GM21576 (cell line): ENCODE measurements around the gene DNTTIP2.
"Not testable (repeated sequence)": the region's sequence is repeated elsewhere in the genome, so short reads cannot be mapped to it uniquely, and the experiment has no call there.

ENCODE experiments used
- ATAC-seq: cut with Tn5 transposase; IDR thresholded peaks from one replicate; pipeline ENCODE4 v1.9.1; 2021; ENCODE audit warnings: mild to moderate bottlenecking, moderate library complexity; ENCODE audit not compliant: unreplicated experiment

The DNTTIP2 gene

DNA sequence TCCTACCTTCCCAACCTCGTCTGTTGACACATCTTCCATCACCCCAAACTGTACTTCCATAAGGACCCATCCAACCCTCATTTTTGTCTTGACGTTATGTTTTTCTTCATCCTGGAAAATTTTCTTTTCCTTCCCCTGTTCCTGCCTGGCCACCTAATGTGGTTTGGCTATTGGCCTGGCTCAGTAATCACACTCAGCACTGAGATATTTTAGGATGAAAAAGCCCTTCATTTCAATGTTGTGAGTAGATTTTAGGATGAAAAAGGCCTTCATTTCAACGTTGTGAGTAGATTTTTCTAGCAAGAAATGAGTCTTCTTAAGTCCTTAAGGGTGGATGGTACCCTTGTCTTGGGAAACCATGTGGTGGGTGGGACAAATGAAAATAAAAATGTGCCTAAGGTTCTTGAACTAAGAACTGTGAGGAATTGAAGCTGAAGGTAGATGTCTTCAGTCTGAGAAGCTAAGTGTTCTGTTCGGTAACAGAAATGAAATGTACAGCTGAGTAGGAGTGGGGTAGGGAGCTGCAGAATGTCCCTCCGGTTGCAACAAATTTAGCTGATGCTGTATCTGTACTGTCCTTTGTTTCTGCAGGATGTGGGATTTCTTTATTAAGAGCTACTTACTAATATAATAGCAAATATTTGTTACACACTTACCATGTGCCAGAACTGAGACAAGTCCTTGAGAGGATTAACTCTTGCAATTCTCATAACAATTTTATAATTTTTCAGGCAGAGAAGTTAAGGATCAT, 36.1 kb downstream of the DNTTIP2 start:
- ATAC-seq = no peak

DNA sequence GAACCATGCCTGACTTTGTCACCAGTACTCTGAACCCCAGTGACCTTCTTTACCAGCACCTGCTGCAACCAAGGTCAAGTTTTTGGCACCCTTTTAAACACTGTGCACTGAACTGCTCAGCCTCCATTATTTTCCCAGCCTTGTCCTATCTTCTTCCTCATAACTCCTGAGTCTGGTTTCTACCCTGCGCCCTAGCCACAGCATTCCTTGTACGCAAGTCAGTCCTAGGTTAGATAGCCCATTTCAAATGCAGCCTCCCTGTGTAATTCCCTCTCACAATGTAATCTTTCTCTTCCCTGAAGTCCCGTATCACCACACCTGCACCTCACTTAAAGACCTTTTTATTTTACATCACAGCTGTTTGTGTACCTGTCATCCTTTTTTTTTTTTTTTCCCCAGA, 37.2 kb downstream of the DNTTIP2 start:
- ATAC-seq = no peak

DNA sequence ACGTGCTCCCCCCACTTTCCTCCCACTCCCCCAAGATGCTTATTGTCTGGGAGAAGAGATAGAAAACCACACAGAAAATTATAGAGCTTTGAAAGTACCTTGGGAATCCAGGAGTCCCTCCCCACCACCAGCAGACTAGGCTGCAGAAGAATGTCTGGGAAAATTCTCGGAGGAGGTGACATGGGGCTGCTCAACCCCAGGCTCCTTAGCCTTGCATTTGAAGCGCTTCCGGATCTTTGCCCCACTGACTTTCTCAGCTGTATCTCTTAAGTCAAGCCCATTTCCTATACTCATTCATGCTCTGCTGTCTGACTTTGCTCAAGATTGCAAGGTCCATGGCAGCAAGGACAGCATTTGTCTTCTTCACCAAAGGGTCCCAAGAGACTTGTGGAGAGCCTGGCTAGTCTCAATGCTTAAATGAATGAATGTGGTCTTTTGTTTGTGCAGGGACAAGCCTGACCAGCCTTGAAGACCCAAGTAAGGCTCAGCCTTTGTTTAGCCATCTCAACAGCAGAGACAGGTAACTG, 38.0 kb downstream of the DNTTIP2 start:
- no peak for ATAC-seq

DNA sequence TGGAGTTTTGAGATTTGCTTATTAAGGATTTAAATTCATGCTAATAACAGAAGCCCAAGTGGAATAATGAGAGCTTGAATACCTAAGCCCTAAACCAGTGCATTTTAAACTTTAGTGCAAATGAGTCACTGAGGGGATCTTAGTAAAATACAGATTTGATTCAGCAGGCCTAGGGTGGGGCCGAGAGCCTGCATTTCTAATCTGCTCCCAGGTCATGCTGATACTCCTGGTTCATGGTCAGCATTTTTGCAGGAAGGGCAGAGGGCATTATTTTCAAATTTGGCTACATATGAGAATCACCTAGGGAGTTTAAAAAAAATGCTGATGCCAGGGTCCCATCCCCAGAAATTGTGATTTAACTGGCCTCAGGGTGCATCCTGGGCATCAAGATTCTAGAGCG, 39.3 kb downstream of the DNTTIP2 start:
- ATAC-seq = no peak

DNA sequence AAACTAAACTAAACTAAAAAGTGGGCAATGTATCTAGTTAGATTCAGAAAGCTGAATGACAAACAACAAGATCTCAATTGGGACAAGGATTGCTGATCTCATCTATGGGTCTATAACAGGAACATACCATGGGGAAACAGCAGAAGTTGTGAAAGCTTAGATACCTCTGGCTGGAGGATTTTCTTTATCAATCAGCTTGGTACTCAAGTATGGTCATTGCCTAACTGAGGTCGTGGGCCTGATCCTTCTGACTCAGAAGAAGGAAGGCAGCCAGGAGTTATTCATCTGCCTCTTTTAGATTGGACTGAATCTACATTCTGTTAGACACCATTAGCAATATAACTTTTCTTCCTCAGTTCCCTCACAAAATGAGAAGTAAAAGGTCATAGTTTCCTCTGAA, 39.7 kb downstream of the DNTTIP2 start:
- ATAC-seq = no peak

DNA sequence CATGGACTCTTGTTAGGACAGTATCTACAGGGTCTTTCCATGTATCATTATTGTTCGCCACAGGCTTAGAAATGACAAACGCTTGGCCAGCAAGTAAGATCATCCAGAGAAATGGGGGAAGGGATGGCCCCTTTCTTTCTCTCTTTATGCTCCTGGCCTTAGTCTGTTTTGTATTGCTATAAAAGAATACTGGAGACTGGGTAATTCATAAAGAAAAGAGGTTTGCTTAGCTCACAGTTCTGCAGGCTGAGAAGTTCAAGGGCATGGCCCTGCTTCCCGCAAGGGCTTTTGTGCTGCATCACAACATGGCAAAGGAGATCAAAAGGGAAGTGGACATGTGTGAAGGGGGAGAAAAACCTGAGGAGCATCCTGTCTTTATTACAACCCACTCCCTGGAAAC, 41.0 kb downstream of the DNTTIP2 start:
- no peak for ATAC-seq

DNA sequence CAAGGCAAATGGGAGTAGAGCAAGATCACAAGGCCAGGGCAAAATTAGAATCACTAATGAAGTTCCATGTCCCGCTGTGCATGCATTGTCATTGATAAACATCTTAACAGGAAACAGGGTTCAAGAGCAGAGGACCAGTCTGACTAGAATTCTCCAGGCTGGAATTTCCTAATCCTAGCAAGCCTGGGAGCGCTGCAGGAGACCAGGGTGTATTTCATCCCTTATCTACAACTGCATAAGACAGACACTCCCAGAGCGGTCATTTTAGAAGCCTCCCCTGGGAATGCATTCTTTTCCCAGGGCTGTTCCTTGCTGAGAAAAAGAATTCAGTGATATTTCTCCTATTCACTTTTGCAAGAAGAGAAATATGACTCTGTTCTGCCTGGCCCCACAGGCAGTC, 45.7 kb downstream of the DNTTIP2 start:
- not testable (repeated sequence) for ATAC-seq

DNA sequence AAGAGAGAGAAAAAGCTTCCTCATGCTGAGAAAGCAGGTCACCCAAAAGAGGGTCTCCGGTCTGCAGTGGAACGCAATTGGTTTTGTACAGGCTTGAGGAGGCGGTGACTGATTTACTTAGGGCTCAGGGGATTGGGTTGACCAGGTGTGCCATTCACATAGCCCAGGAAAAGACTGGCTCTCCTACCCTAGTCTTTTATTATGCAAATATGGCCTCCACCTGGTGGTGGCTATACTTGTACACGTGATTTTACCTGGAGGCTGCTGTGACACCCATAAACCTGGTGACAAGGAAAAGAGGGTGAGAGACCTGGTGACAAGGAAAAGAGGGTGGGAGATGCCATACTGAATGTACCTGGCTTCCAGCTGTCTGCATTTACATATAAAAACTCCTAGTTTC, 49.9 kb downstream of the DNTTIP2 start:
- ATAC-seq = no peak

DNA sequence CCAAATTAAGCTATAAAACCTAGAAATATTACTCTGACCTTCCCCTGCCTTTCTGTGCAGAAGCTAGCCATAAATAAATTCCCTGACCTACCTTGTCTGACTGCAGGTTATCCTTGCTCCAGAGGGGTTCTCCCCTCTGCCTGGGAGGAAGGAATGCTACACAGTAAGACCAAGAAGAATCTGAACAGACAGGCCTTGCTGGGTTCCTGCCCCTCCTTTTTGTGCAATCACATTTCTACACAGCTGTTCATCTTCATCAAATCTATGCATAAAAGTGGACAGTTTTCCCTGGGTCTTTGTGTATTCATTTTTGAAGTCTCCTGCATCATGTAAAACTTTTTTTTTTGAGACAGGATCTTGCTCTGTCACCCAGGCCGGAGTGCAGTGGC, 50.6 kb downstream of the DNTTIP2 start:
- no peak for ATAC-seq

DNA sequence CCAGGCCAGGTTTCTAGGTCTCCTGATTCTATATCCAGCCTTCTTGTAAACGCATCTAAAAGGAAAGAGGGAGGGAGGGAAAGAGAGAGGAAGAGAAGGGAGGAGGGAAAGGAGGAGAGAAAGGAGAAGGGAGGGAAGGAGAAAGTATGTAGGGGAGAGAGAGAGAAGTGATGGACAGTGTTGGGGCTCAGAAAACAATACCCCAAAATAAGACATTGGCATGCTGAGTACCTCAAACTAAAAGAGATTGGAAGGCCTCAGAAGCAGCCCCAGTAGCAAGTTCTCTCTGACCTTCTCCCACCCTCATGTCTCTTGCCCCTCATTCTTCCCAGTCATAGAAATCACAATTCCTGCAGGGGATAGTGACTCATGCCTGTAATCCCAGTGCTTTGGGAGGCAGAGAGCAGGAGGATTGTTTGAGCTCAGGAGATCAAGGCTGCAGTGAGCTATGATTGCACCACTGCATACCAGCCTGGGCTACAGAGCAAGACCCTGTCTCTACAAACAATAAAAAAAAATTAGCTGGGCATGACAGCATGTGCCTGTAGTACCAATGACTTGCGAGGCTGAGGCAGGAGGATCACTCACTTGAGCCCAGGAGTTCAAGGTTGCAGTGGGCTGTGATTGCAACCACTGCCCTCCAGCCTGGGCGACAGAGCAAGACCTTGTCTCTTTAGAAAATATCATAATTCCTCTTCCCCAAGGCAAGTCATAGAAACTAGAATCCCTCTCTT, 51.2 kb downstream of the DNTTIP2 start:
- ATAC-seq = no peak

DNA sequence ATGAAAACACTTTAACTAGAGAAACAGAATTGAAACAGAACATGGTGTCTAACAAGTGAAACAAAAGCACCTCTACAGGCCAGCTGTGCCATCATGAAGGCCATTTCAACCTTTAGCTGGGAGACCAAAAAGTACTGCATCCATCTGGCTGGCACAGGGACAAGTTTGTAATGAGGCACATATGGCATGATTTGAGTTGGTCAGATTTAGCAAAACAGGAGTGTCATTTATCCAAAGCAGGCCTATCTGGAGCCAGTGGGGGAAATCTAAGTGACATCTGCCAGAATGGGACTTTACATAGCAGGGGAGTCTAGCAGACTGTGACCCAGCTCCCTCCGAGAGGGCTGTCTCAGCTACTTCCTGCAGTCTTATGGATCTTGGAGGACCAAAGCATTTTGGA, 51.9 kb downstream of the DNTTIP2 start:
- ATAC-seq = no peak

DNA sequence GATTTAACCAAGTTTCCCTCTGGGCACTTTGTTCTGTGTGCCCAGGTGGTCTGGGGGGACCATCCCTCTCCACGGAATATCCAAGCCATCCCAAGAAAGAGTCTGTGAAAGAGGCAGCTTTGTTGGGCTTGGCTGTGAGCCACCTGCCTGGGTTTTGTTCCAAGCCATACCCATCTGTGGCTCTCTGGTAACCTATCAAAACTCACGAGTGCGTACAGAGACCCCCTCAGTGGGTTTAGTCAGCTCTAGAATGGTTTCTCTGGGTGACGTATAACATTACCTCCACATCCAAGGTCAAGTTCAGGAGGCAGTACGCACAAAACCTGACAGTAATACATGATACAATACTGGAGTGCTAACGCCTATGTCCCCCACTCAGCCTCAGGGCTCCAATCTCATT, 54.2 kb downstream of the DNTTIP2 start:
- no peak for ATAC-seq

DNA sequence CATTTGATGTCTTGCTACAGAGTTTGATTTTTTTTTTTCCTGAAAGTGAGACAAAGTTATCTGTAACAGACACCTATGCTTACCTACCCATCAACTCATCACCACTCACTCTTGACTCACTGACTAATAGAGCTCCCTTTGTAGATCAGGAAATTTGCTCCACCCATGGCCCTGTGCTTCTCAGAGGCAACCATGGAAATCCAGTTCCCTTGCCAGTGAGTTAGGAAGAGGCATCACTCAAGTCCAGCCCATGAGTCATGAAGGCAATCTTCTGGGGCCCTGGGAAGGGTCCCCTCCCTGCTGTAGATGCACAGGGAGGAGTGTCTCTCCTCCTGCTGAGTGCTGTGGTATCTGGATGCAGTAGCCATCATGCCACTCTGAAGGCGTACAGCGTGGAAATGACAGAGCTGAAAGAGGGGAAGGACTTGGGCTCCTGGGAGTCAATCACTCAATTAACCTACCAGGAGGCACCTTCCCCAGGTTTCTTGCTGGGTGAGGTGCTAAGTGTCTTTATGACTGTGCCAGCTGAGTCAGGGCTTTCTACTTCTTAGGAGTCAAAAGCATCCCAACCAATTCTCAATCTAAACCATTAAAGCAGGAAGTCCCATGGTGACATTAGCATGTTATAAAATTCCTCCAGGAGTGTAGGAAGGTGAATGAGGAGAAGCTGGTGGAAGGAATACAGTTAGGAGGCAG, 56.1 kb downstream of the DNTTIP2 start:
- no peak for ATAC-seq

DNA sequence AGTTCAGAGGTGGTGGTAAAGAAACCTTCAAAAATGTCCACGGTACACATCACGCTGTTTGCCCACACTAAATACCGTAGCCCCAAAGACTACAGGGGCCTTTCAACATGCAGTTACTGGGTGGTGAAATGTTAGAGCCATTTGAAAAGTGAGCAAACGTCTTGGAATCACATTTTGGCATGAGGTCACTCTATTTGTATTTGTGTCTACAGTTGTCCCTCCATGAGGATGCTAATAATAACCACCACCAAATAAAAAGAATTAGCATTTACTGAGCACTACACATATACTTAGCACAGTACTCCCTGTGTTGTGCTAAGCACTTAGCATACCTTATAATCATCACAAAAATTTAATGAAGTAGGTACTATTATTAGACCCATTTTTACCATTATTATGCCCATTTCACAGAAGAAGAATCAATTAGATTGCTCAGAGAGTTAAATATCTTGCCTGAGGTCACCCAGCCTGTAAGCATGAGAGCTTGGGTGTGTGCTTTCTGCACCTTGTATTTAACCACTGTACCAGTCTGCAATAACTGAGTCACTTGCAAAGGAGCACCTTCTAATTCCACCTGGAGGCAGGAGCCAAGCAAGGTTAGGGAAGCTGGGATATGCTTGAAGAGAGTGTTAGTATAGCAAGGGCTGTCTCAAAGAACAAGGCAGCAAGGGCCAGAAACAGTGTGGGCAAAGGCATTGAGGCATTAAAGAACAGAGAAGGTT, 57.4 kb downstream of the DNTTIP2 start:
- no peak for ATAC-seq

DNA sequence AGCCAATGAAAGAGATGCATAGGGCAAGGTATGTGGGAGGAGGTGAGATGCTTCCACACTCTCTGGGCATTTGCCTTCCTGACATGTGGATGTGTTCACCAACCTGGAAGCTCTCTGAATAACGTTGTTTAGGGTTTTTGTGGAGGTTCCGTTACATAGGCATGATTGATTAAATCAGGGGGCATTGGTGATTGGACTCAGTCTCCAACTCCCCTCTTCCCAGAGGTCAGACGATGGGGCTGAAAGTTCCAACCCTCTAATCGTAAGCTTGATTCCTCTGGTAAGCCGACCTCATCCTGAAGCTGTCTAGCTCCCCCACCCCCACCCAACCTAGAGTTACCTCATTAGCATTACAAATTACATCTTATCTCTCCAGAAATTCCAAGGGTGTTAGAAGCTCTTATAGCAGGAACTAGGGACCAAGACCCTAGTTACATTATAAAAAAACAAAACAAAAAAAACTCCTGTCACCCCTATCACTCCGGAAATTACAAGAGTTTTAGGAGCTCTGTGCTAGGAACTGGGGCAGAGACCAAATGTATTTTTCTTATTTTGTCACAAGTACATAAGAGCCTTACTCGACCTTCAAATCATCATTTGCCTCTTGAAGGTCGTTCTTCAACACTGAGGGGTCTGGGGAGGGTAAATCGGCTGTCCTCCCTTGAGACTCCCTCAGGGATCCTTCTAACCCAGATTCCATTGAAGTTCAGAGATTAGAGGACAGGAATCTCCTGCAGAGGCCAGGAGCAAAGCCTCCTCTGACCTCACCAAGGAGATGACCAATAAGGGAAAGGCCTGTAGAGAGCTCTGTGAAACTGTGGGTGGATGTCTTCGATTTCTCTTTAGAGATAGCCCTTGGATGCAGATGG, 58.2 kb downstream of the DNTTIP2 start:
- no peak for ATAC-seq

DNA sequence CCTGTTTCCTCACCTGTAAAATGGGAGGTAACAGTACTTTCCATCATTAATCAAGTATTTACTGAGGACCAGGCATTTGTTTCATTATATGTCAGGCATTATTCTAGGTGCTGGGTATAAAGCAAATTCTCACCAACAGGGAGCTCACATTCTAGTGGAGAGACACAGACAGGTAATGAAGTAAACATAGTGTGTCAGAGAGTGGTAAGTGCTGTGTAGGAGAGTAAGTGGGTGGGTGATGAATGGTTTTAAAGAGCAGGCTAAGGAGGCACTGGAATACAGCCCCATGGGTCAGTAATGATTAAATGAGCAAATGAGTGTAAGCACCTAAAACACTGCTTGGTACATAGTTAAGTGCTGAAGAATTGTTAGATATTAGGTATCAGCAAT, 60.4 kb downstream of the DNTTIP2 start:
- no peak for ATAC-seq

DNA sequence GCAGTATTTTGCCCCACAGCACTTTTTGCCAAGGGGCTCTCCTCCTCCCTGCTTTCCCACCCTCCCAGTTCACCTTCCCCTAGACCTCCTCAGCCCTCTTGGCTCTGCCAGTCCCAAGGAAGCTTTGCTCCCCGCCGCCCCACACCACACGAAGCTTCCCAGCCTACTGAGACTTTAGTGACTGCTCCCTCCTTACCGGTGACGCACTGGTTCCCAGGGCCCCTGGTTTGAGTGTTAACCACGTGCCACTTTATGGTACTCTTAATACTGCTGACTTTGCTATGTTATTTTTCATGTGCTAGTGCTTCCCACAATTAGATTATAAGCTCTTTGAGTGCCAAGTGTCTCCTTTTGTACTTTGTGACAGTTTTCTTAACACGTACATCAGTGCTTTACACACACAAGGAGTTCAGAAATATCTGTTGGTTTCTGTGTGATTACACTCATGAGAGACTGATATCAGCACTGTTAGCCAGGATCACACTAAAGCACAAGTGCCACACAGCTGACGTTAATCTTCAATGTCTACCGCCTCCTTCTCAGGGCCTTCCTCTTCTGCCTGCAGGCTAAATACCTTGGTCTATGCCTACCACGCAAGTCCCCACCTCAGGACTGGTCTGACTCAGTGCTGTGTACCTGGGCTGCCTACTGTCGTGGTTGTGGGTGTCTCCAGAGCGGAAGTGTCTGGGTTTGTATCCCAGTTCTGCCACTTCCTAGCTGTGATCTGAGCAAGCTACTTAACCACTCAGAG, 61.0 kb downstream of the DNTTIP2 start:
- ATAC-seq = no peak

DNA sequence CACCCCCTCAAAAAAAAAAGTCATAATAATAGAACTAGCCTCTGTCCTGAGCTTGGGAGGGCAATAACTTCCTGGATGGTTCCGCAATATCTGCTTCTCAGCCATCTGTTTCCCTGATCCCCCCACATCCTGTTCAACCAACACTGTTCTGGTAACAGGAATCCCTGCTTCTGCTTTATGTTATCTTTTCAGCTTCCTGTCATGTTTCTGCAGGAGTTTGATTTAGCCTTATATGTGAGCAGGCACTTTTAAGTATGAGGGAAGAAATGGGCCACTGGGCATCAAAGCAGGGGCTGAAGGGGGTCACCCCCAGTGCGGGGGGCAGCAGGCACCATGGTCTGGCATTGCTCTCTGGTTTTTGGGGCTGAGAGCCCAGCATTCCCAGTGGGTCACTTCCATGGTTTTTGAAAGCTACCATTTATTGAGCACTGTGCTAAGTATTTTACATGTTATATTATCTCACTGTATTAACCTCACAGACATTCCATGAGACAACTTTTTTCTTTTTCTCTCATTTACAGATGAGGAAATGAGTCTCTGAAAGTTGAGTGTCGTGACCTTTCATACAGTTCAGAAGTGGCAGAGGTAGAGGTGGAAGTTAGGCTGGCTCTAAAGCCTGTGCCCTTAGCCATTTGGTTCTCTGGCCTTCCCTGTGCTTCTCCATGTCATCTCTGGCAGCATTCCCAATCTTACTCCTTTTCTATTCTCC, 61.9 kb downstream of the DNTTIP2 start:
- ATAC-seq = no peak
